HEK293 (cell line): ENCODE measurements around the gene ZNF550.

Source experiments
- CTCF ChIA-PET: fragments of 350-600 bp; formaldehyde crosslinking; extraction: SDS; loops from one replicate; lab custom pipeline; 2021; ENCODE audit warnings: antibody characterized with exemption; lab: Yijun Ruan, JAX
- POLR2A ChIA-PET: fragments of 300-600 bp; formaldehyde crosslinking; extraction: SDS; loops from one replicate; lab custom pipeline; 2020; ENCODE audit warnings: antibody characterized with exemption, inconsistent platforms; lab: Yijun Ruan, JAX
- H3K27ac ChIP-seq: fragments of 200-500 bp; sonication (Bioruptor generic); 2 replicates; pipeline ENCODE4 v1.5.1; 2014; ENCODE audit warnings: low read depth, low read length, control low read depth, inconsistent platforms; ENCODE audit errors: extremely low read depth
- H3K36me3 ChIP-seq, 2 experiments: fragments of 200-500 bp in 1 of 2; sonication (Bioruptor generic) in 1 of 2; 1 replicate in 1 of 2; 2 replicates in 1 of 2; pipeline ENCODE4 v1.5.1; 2014 to 2017; ENCODE audit warnings: inconsistent platforms in 2 of 2, low read length in 2 of 2; ENCODE audit not compliant: control insufficient read depth in 2 of 2, insufficient read depth in 1 of 2
- H3K4me1 ChIP-seq: fragments of 200-500 bp; sonication (Bioruptor generic); 2 replicates; pipeline ENCODE4 v1.5.1; 2014; ENCODE audit warnings: mild to moderate bottlenecking, low read length, inconsistent platforms; ENCODE audit not compliant: control insufficient read depth, insufficient read depth
- H3K4me3 ChIP-seq: 2 replicates; pipeline ENCODE4 v1.5.1; 2011; ENCODE audit warnings: low read depth, mild to moderate bottlenecking, control low read depth, low read length, moderate library complexity
- H3K9me3 ChIP-seq: fragments of 200-500 bp; sonication (Bioruptor generic); 2 replicates; pipeline ENCODE4 v1.5.1; 2014; ENCODE audit warnings: low read depth, low read length, inconsistent platforms; ENCODE audit not compliant: control insufficient read depth, insufficient read depth
- FEZF1 ChIP-seq: fragments of 450-650 bp; formaldehyde crosslinking; IDR thresholded peaks from 2 replicates; pipeline ENCODE4 v1.5.1; 2016; ENCODE audit warnings: missing biosample characterization, missing genetic modification characterization
- GLIS1 ChIP-seq: fragments of 450-650 bp; formaldehyde crosslinking; IDR thresholded peaks from 2 replicates; pipeline ENCODE4 v1.5.1; 2016; ENCODE audit warnings: missing biosample characterization, missing genetic modification characterization
- PATZ1 ChIP-seq: fragments of 450-650 bp; formaldehyde crosslinking; IDR thresholded peaks from 2 replicates; pipeline ENCODE4 v1.5.1; 2016; ENCODE audit warnings: missing biosample characterization, missing genetic modification characterization
- SP7 ChIP-seq: fragments of 450-650 bp; formaldehyde crosslinking; IDR thresholded peaks from 2 replicates; pipeline ENCODE4 v1.5.1; 2016; ENCODE audit warnings: missing biosample characterization, missing genetic modification characterization
- ZBTB6 ChIP-seq: fragments of 450-650 bp; formaldehyde crosslinking; IDR thresholded peaks from 2 replicates; pipeline ENCODE4 v1.5.1; 2017; ENCODE audit warnings: missing biosample characterization, missing genetic modification characterization
- ZBTB8A ChIP-seq: fragments of 450-650 bp; formaldehyde crosslinking; IDR thresholded peaks from 2 replicates; pipeline ENCODE4 v1.5.1; 2016; ENCODE audit warnings: missing biosample characterization, missing genetic modification characterization
- ZNF140 ChIP-seq: fragments of 450-650 bp; formaldehyde crosslinking; IDR thresholded peaks from 2 replicates; pipeline ENCODE4 v1.5.1; 2016; ENCODE audit warnings: missing biosample characterization, missing genetic modification characterization
- ZNF157 ChIP-seq: fragments of 450-650 bp; formaldehyde crosslinking; IDR thresholded peaks from 2 replicates; pipeline ENCODE4 v1.5.1; 2016; ENCODE audit warnings: missing biosample characterization, missing genetic modification characterization
- ZNF175 ChIP-seq: fragments of 450-650 bp; formaldehyde crosslinking; IDR thresholded peaks from 2 replicates; pipeline ENCODE4 v1.5.1; 2016; ENCODE audit warnings: missing biosample characterization, missing genetic modification characterization
- ZNF202 ChIP-seq: fragments of 450-650 bp; formaldehyde crosslinking; IDR thresholded peaks from 2 replicates; pipeline ENCODE4 v1.5.1; 2016; ENCODE audit warnings: missing biosample characterization, missing genetic modification characterization, borderline replicate concordance
- ZNF23 ChIP-seq: fragments of 450-650 bp; formaldehyde crosslinking; IDR thresholded peaks from 2 replicates; pipeline ENCODE4 v1.5.1; 2016; ENCODE audit warnings: missing biosample characterization, missing genetic modification characterization, borderline replicate concordance
- ZNF274 ChIP-seq, 2 experiments: fragments of 200-500 bp in 1 of 2; fragments of 450-650 bp in 1 of 2; sonication (Bioruptor generic) in 1 of 2; formaldehyde crosslinking in 1 of 2; IDR thresholded peaks; 2 replicates each; pipeline versions ENCODE4 v1.5.1 to v1.6.1; 2014 to 2016; ENCODE audit warnings: borderline replicate concordance in 1 of 2, inconsistent platforms in 1 of 2, low read length in 1 of 2, missing biosample characterization in 1 of 2, missing genetic modification characterization in 1 of 2
- ZNF280C ChIP-seq: fragments of 450-650 bp; formaldehyde crosslinking; IDR thresholded peaks from 2 replicates; pipeline ENCODE4 v1.5.1; 2016; ENCODE audit warnings: missing biosample characterization, missing genetic modification characterization
- ZNF302 ChIP-seq: fragments of 450-650 bp; formaldehyde crosslinking; IDR thresholded peaks from 2 replicates; pipeline ENCODE4 v1.5.1; 2016; ENCODE audit warnings: missing biosample characterization, missing genetic modification characterization, low read depth
- ZNF341 ChIP-seq: fragments of 450-650 bp; formaldehyde crosslinking; IDR thresholded peaks from 2 replicates; pipeline ENCODE4; 2016; ENCODE audit warnings: low read depth, missing biosample characterization, missing genetic modification characterization
- ZNF48 ChIP-seq: fragments of 450-650 bp; formaldehyde crosslinking; IDR thresholded peaks from 2 replicates; pipeline ENCODE4 v1.5.1; 2016; ENCODE audit warnings: missing biosample characterization, missing genetic modification characterization
- ZNF560 ChIP-seq: fragments of 450-650 bp; formaldehyde crosslinking; IDR thresholded peaks from 2 replicates; pipeline ENCODE4 v1.5.1; 2017; ENCODE audit warnings: missing biosample characterization, missing genetic modification characterization, borderline replicate concordance
- ZNF624 ChIP-seq: fragments of 450-650 bp; formaldehyde crosslinking; IDR thresholded peaks from 2 replicates; pipeline ENCODE4 v1.5.1; 2017; ENCODE audit warnings: missing biosample characterization, missing genetic modification characterization
- ZNF664 ChIP-seq: fragments of 450-650 bp; formaldehyde crosslinking; IDR thresholded peaks from 2 replicates; pipeline ENCODE4 v1.5.1; 2016; ENCODE audit warnings: missing biosample characterization, missing genetic modification characterization
- TF ChIP-seq, protein P1 (sequence below): fragments of 450-650 bp; formaldehyde crosslinking; IDR thresholded peaks from 2 replicates; pipeline ENCODE4 v1.5.1; 2017; ENCODE audit warnings: missing biosample characterization, missing genetic modification characterization
- TF ChIP-seq, protein P2 (sequence below): sonication (generic); formaldehyde crosslinking; IDR thresholded peaks from 2 replicates; pipeline ENCODE4 v1.8.1; 2022; ENCODE audit warnings: mild to moderate bottlenecking, moderate library complexity, missing genetic modification reagents

The ZNF550 gene

GRCh38 chr19:57560049-57560491, 407 bp upstream of the ZNF550 start:
- Histone ChIP-seq H3K36me3 (peaks cover 13 to 30% of the 10 kb centered on the region in 2 experiments), H3K9me3 (peaks cover 6% of the 10 kb centered on the region), H3K4me3 (peak overlapping the region; percentile 69), H3K4me1 (no peaks in the 10 kb centered on the region; the same call in 1 of the 2 replicates), H3K27ac (no peak overlapping the region)
- ChIA-PET POLR2A (interaction anchor here (0.6 kb wide), 1 partner anchor 60 kb away, joined by 3 read pairs; the partner anchor contains the start of gene ZNF773), CTCF (interaction anchor here (0.7 kb wide), 2 partner anchors 107 to 157 kb away, joined by 3 read pairs; no protein-coding TSS in a partner anchor)
- no peak for TF ChIP-seq ZNF624 (tag by site-specific recombination)
- no peak for TF ChIP-seq ZNF560 (tag by site-specific recombination)
- no peak for TF ChIP-seq ZNF280C (tag by site-specific recombination)
- no peak for TF ChIP-seq ZNF664
- no peak for TF ChIP-seq ZNF23 (tag by site-specific recombination)
- no peak for TF ChIP-seq ZNF202 (tag by site-specific recombination)
- TF ChIP-seq ZNF341 (tag by site-specific recombination): no peak
- no peak for TF ChIP-seq PATZ1 (tag by site-specific recombination)
- no peak for TF ChIP-seq ZNF140 (tag by site-specific recombination)
- no peak for TF ChIP-seq ZNF48 (tag by site-specific recombination)
- no peak for TF ChIP-seq GLIS1 (tag by site-specific recombination)
- no peak for TF ChIP-seq FEZF1 (tag by site-specific recombination)
- no peak for TF ChIP-seq ZBTB6 (tag by site-specific recombination)
- no peak for TF ChIP-seq ZNF302 (tag by site-specific recombination)
- TF ChIP-seq ZNF274 (IDR thresholded peaks at IDR 0.05; ENCODE audit: low read length): no peak
- no peak for TF ChIP-seq ZNF274 (tag by site-specific recombination; IDR thresholded peaks at IDR 0.05; ENCODE audit: borderline replicate concordance)

GRCh38 chr19:57559008-57559403, 657 bp downstream of the ZNF550 start:
- Histone ChIP-seq H3K27ac (peak overlapping the region; percentile 57; the same call in 1 of the 2 replicates), H3K9me3 (peaks cover 6% of the 10 kb centered on the region; the same call in 1 of the 2 replicates), H3K36me3 (peaks cover 23 to 41% of the 10 kb centered on the region in 2 experiments), H3K4me1 (no peaks in the 10 kb centered on the region; the same call in 1 of the 2 replicates), H3K4me3 (peak overlapping the region; percentile 69)
- CTCF ChIA-PET: interaction anchor here (0.6 kb wide), 1 partner anchor 161 kb away, joined by 3 read pairs; no protein-coding TSS in a partner anchor
- POLR2A ChIA-PET: interaction anchor here (0.6 to 1.0 kb wide), 3 partner anchors 11 to 196 kb away, joined by 3 to 4 read pairs (median 3); partner anchors contain the start of gene ZNF772
- TF ChIP-seq ZNF341 (tag by site-specific recombination): peak; percentile 48
- TF ChIP-seq ZNF157: no peak
- no peak for TF ChIP-seq ZBTB8A (tag by site-specific recombination)
- TF ChIP-seq GLIS1 (tag by site-specific recombination): peak; percentile 50
- TF ChIP-seq SP7 (tag by site-specific recombination): no peak
- TF ChIP-seq, protein P1, sequence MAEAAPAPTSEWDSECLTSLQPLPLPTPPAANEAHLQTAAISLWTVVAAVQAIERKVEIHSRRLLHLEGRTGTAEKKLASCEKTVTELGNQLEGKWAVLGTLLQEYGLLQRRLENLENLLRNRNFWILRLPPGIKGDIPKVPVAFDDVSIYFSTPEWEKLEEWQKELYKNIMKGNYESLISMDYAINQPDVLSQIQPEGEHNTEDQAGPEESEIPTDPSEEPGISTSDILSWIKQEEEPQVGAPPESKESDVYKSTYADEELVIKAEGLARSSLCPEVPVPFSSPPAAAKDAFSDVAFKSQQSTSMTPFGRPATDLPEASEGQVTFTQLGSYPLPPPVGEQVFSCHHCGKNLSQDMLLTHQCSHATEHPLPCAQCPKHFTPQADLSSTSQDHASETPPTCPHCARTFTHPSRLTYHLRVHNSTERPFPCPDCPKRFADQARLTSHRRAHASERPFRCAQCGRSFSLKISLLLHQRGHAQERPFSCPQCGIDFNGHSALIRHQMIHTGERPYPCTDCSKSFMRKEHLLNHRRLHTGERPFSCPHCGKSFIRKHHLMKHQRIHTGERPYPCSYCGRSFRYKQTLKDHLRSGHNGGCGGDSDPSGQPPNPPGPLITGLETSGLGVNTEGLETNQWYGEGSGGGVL: no peak
- TF ChIP-seq, protein P2, sequence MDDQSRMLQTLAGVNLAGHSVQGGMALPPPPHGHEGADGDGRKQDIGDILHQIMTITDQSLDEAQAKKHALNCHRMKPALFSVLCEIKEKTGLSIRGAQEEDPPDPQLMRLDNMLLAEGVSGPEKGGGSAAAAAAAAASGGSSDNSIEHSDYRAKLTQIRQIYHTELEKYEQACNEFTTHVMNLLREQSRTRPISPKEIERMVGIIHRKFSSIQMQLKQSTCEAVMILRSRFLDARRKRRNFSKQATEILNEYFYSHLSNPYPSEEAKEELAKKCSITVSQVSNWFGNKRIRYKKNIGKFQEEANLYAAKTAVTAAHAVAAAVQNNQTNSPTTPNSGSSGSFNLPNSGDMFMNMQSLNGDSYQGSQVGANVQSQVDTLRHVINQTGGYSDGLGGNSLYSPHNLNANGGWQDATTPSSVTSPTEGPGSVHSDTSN: no peak
- TF ChIP-seq ZNF175: no peak
